Common myeloid progenitor, CD34-positive (primary cell): ENCODE measurements around the gene EDEM3.

Experiments used
- CTCF ChIA-PET: fragments of 350-600 bp; sonication (Branson Sonifier 250); formaldehyde crosslinking; loops from one replicate; lab custom pipeline; 2021; ENCODE audit warnings: antibody characterized with exemption; lab: Charles Lee
- POLR2A ChIA-PET: fragments of 350-600 bp; sonication (Branson Sonifier 250); formaldehyde crosslinking; loops from one replicate; lab custom pipeline; 2021; ENCODE audit warnings: antibody characterized with exemption; lab: Charles Lee
- DNase-seq, 3 donors: peaks; one replicate each; pipeline versions ENCODE4 v3.0.0 to v3.0.0-alpha.2; 2013
- H3K27ac ChIP-seq, 2 experiments: 1 replicate in 1 of 2; 2 replicates in 1 of 2; pipeline ENCODE4 v1.7.0; 2013; ENCODE audit warnings: inconsistent platforms in 2 of 2, low read length in 2 of 2, mild to moderate bottlenecking in 2 of 2, low read depth in 1 of 2, moderate library complexity in 1 of 2; ENCODE audit not compliant: severe bottlenecking in 2 of 2, insufficient read depth in 1 of 2, poor library complexity in 1 of 2
- H3K27me3 ChIP-seq, 5 experiments: replicated peaks in 2 of 5; 1 replicate in 3 of 5; 2 replicates in 2 of 5; pipeline versions ENCODE4 v1.6.1 to v1.7.0; 2013; ENCODE audit warnings: low read length in 4 of 5, mild to moderate bottlenecking in 2 of 5, moderate library complexity in 2 of 5, inconsistent platforms in 1 of 5; ENCODE audit not compliant: insufficient read depth in 5 of 5, control insufficient read depth in 4 of 5
- H3K36me3 ChIP-seq, 4 experiments: 1 replicate in 2 of 4; 2 replicates in 2 of 4; pipeline versions ENCODE4 v1.6.1 to v1.7.0; 2013; ENCODE audit warnings: low read length in 3 of 4, control low read depth in 1 of 4, mild to moderate bottlenecking in 1 of 4; ENCODE audit not compliant: control insufficient read depth in 4 of 4, insufficient read depth in 4 of 4
- H3K4me1 ChIP-seq, 4 experiments: 1 replicate in 3 of 4; 2 replicates in 1 of 4; pipeline versions ENCODE4 v1.6.1 to v1.7.1; 2013; ENCODE audit warnings: low read length in 3 of 4, mild to moderate bottlenecking in 3 of 4, control low read depth in 1 of 4, inconsistent platforms in 1 of 4, moderate library complexity in 1 of 4; ENCODE audit not compliant: control insufficient read depth in 4 of 4, insufficient read depth in 4 of 4; ENCODE audit errors: control extremely low read depth in 1 of 4
- H3K4me3 ChIP-seq, 7 experiments: 1 replicate in 4 of 7; 2 replicates in 3 of 7; pipeline versions ENCODE4 v1.5.1 to v1.7.0; 2013; ENCODE audit warnings: mild to moderate bottlenecking in 7 of 7, low read length in 6 of 7, moderate library complexity in 6 of 7, inconsistent platforms in 2 of 7, low read depth in 2 of 7, control low read depth in 1 of 7; ENCODE audit not compliant: insufficient read depth in 4 of 7, control insufficient read depth in 1 of 7; ENCODE audit errors: extremely low read depth in 1 of 7
- H3K9me3 ChIP-seq, 5 experiments: 1 replicate in 4 of 5; 2 replicates in 1 of 5; pipeline versions ENCODE4 v1.6.1 to v1.7.1; 2013; ENCODE audit warnings: low read length in 4 of 5, mild to moderate bottlenecking in 2 of 5, inconsistent platforms in 1 of 5, low read depth in 1 of 5, moderate library complexity in 1 of 5; ENCODE audit not compliant: control insufficient read depth in 4 of 5, insufficient read depth in 2 of 5; ENCODE audit errors: control extremely low read depth in 1 of 5
- WGBS: methylation state at CpG from one replicate; pipeline ENCODE4 v1.1.5; 2013; ENCODE audit not compliant: insufficient coverage; 5-methylcytosine and 5-hydroxymethylcytosine counted together

Gene EDEM3

GRCh38 chr1:184761969-184762485 is 7.4 kb upstream of the EDEM3 start:
- 42% methylated on average over 3 of the region's 4 CpGs for WGBS
- CTCF ChIA-PET, result no interaction called here
- no peak overlapping the region for H3K27ac ChIP-seq

GRCh38 chr1:184759651-184760050 is 5.0 kb upstream of the EDEM3 start:
- whole genome bisulfite sequencing, result 100% methylated on average over 4 of the region's 4 CpGs
- CTCF ChIA-PET, result no interaction called here
- no peak for DNase-seq
- Histone ChIP-seq H3K36me3 (no peaks in the 10 kb centered on the region), H3K4me3 (no peak overlapping the region), H3K27me3 (no peaks in the 10 kb centered on the region), H3K4me1 (peaks cover 8 to 16% (median 12%) of the 10 kb centered on the region in 4 experiments), H3K9me3 (no peaks in the 10 kb centered on the region), H3K27ac (no peak overlapping the region)
- POLR2A ChIA-PET, result no interaction called here

More at GRCh38 chr1:184761969-184762485, 7.4 kb upstream of the EDEM3 start:
- POLR2A ChIA-PET, result no interaction called here
- H3K4me1 ChIP-seq, result peaks cover 0 to 8% (median 4%) of the 10 kb centered on the region in 4 experiments
- no peaks in the 10 kb centered on the region for H3K27me3 ChIP-seq
- peak overlapping the region in 1 of 7 experiments; percentile 13 for H3K4me3 ChIP-seq
- H3K36me3 ChIP-seq, result no peaks in the 10 kb centered on the region
- H3K9me3 ChIP-seq, result no peaks in the 10 kb centered on the region
- DNase-seq, result peak in 2 of 3 donors; percentile 47 to 72

- H3K4me1 ChIP-seq, result peaks cover 8 to 16% (median 12%) of the 10 kb centered on the region in 4 experiments
- POLR2A ChIA-PET, result interaction anchor here (0.6 kb wide), 1 partner anchor 34 kb away, joined by 3 read pairs; no protein-coding TSS in a partner anchor
- CTCF ChIA-PET, result interaction anchor here (0.6 kb wide), 1 partner anchor 370 kb away, joined by 3 read pairs; no protein-coding TSS in a partner anchor
- no peaks in the 10 kb centered on the region for H3K27me3 ChIP-seq
- H3K27ac ChIP-seq, result no peak overlapping the region
- no peaks in the 10 kb centered on the region for H3K36me3 ChIP-seq
- DNase-seq, result no peak
- H3K9me3 ChIP-seq, result no peaks in the 10 kb centered on the region
- no CpG with 5 or more reads among the region's 1 CpG for WGBS
- H3K4me3 ChIP-seq, result no peak overlapping the region
Measured at GRCh38 chr1:184759112-184759511, 4.5 kb upstream of the EDEM3 start.

GRCh38 chr1:184757891-184758290 is 3.2 kb upstream of the EDEM3 start:
- Histone ChIP-seq H3K9me3 (no peaks in the 10 kb centered on the region), H3K4me3 (no peak overlapping the region), H3K4me1 (peaks cover 17 to 27% (median 20%) of the 10 kb centered on the region in 4 experiments), H3K36me3 (no peaks in the 10 kb centered on the region), H3K27ac (no peak overlapping the region), H3K27me3 (no peaks in the 10 kb centered on the region)
- CTCF ChIA-PET, result no interaction called here
- no peak for DNase-seq
- POLR2A ChIA-PET, result no interaction called here

GRCh38 chr1:184757406-184757805 is 2.7 kb upstream of the EDEM3 start:
- no peaks in the 10 kb centered on the region for H3K9me3 ChIP-seq
- ChIA-PET CTCF (no interaction called here), POLR2A (no interaction called here)
- H3K27me3 ChIP-seq, result no peaks in the 10 kb centered on the region
- H3K27ac ChIP-seq, result no peak overlapping the region
- peaks cover 17 to 30% (median 24%) of the 10 kb centered on the region in 4 experiments for H3K4me1 ChIP-seq
- no peak overlapping the region for H3K4me3 ChIP-seq
- DNase-seq, result no peak
- WGBS, result over 99% methylated on average over 9 of the region's 10 CpGs
- H3K36me3 ChIP-seq, result no peaks in the 10 kb centered on the region

GRCh38 chr1:184755226-184756065 is 788 bp upstream of the EDEM3 start:
- ChIA-PET POLR2A (interaction anchor here (0.9 to 1.4 kb wide), 2 partner anchors 10 to 42 kb away, joined by 3 to 6 read pairs; no protein-coding TSS in a partner anchor), CTCF (interaction anchor here (1.0 to 2.3 kb wide), 4 partner anchors 9 to 415 kb away, joined by 3 to 6 read pairs (median 4); no protein-coding TSS in a partner anchor)
- H3K27me3 ChIP-seq, result no peaks in the 10 kb centered on the region
- H3K4me1 ChIP-seq, result peaks cover 17 to 25% (median 23%) of the 10 kb centered on the region in 4 experiments
- peak overlapping the region; percentile 41 to 90 for H3K27ac ChIP-seq
- no peaks in the 10 kb centered on the region for H3K9me3 ChIP-seq
- H3K4me3 ChIP-seq, result peak overlapping the region; percentile 78 to 99 (median 96)
- DNase-seq, result peak in 2 of 3 donors; percentile 54 to 64
- WGBS, result 9% methylated on average over 21 of the region's 27 CpGs
- no peaks in the 10 kb centered on the region for H3K36me3 ChIP-seq
